Mucosa of stomach (tissue), 1 donor: ENCODE results near the gene STX7.

Experiments used
- H3K27me3 ChIP-seq: one replicate; pipeline ENCODE4 v1.7.0; 2013; ENCODE audit warnings: mild to moderate bottlenecking, low read length; ENCODE audit not compliant: control insufficient read depth, insufficient read depth
- H3K36me3 ChIP-seq: one replicate; pipeline ENCODE4 v1.7.0; 2013; ENCODE audit warnings: low read length; ENCODE audit not compliant: control insufficient read depth, insufficient read depth
- H3K4me1 ChIP-seq: one replicate; pipeline ENCODE4 v1.7.0; 2013; ENCODE audit warnings: mild to moderate bottlenecking, low read length; ENCODE audit not compliant: control insufficient read depth, insufficient read depth
- H3K4me3 ChIP-seq: one replicate; pipeline ENCODE4 v1.7.0; 2013; ENCODE audit warnings: low read length
- H3K9ac ChIP-seq: one replicate; pipeline ENCODE4 v1.7.0; 2013; ENCODE audit warnings: mild to moderate bottlenecking, low read length, moderate library complexity
- H3K9me3 ChIP-seq: one replicate; pipeline ENCODE4 v1.7.0; 2013; ENCODE audit warnings: mild to moderate bottlenecking, low read length, moderate library complexity; ENCODE audit not compliant: control insufficient read depth
- donor health status: Pancreatic carcinoma.

Gene STX7

DNA sequence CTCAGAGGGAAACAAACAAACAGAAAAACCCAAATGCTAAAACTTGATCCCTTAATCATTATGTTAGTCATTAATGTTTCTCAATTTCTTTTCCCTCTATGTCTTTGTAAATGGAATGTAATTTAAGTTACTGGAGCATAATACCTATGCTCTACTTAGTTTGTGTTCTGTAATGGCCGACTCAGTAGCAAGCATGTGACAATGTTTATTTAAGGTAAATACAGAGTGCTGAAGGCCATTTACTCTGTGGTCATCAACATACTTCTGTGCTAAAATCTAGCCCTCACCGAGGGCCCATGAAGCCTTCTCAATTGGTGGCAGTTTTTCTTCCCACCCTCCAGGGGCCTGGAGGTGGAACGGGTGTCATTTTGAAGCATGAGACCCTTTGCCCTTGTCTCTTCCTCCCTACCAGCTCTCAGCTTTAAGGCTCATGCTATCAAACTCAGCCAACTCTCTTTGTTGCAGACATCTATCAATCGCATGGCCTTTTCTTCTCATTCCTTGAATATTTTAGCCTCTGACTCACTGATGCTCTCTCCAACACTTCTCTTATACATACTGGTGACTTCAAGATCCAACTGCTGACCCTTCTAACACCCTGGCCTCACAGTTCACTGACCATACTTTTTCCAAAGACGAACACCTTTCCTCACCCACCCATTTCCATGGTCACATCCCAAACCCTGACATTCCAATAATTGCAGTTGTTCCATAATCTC is 48.2 kb downstream of the STX7 start:
- no peaks in the 10 kb centered on the region for H3K27me3 ChIP-seq
- H3K9ac ChIP-seq, result no peak overlapping the region
- no peaks in the 10 kb centered on the region for H3K9me3 ChIP-seq
- no peaks in the 10 kb centered on the region for H3K4me1 ChIP-seq
- no peak overlapping the region for H3K4me3 ChIP-seq
- H3K36me3 ChIP-seq, result no peaks in the 10 kb centered on the region

DNA sequence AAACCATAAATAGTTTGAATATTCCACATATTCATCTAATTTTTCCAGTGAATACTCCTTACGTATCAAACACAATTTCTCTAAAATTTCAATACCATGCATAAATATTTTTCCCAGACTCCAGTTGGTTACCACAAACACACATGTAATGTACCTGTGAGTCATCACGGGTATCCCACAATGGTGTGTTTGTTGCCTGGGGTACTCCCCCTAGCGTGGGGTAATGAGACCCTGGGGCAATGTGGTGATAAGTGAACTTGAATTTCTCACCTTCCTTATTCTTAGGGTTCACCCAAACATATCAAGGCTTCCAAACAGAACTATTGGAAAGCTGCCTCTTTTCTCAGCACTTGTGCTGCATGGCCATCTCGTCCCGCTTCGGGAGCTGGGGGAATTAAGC is 51.0 kb downstream of the STX7 start:
- no peaks in the 10 kb centered on the region for H3K36me3 ChIP-seq
- H3K9me3 ChIP-seq, result no peaks in the 10 kb centered on the region
- no peak overlapping the region for H3K4me3 ChIP-seq
- H3K4me1 ChIP-seq, result no peaks in the 10 kb centered on the region
- no peak overlapping the region for H3K9ac ChIP-seq
- no peaks in the 10 kb centered on the region for H3K27me3 ChIP-seq

DNA sequence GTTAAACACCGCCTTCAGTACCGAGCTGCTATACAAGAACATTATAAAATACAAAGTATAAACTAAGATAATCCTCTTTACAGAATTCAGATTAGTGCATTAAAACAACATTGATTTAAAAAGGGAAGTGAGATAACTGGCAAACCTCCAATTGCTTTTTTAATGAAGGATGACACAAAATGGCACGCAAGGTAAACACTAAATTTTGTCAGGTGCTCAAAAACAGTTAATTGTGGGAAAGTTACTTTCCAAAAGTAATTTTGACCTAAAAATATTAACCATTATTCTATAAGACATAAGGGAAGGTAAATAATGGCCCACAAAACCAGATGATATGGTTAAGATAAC is 53.3 kb downstream of the STX7 start:
- H3K4me3 ChIP-seq, result no peak overlapping the region
- H3K4me1 ChIP-seq, result no peaks in the 10 kb centered on the region
- no peaks in the 10 kb centered on the region for H3K36me3 ChIP-seq
- H3K27me3 ChIP-seq, result no peaks in the 10 kb centered on the region
- no peaks in the 10 kb centered on the region for H3K9me3 ChIP-seq
- H3K9ac ChIP-seq, result no peak overlapping the region

DNA sequence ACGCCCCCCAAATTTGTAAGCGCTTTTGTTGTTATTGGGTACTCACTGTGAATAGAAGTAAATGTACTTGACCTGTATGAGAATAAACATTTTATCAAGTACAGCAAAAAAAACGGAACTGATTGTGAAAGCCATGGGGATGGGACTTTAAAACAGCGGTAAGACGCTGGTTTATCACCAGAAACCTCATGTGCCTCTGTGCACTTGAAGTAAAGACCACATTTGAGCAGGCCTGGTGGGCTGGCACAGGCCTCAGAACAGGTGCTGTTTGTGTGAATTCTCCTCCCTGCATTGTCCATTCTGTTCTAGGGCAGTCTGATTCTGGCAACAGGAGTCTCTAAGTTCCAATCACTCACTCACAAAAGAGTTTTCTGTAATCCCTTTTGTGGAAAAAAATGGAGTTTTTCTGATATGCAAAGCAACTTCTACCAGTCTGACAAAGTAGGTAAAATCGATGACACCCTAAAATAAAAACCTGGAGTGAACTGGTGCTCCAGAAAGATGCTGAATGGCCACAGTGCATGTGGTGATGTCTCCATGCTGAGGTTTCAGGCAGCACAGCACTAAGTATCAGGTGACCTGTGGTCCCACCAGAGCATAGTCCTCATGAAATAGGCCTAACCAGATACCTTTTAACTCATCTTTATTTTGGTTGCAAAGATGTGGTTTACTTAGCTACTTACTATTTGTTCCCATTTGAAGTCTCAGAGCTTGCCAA is 53.9 kb downstream of the STX7 start:
- Histone ChIP-seq H3K36me3 (no peaks in the 10 kb centered on the region), H3K4me3 (no peak overlapping the region), H3K4me1 (no peaks in the 10 kb centered on the region), H3K27me3 (no peaks in the 10 kb centered on the region), H3K9me3 (no peaks in the 10 kb centered on the region), H3K9ac (no peak overlapping the region)

DNA sequence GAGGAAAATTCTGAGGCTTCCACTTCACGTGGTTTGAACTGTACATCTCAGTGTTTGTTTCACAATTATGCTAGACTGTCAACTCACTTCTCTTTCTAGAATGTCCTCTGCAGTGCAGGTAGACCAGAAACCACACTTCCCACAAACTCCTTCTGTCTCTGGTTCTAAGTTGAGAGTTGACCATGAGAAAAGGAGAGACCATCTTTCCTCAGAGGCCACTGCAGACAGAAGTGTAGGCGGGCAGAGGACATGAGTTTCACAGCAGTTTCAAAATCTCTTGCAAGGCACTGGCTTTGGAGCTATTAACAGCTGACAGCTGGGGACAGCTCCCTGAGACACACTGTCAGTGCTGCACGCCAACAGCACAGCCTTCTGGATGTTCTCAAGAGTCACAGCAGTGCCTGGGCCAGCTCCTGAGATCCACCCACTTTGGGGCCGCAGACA is 56.2 kb downstream of the STX7 start:
- Histone ChIP-seq H3K9me3 (no peaks in the 10 kb centered on the region), H3K4me1 (no peaks in the 10 kb centered on the region), H3K27me3 (no peaks in the 10 kb centered on the region), H3K36me3 (no peaks in the 10 kb centered on the region), H3K9ac (no peak overlapping the region), H3K4me3 (no peak overlapping the region)

DNA sequence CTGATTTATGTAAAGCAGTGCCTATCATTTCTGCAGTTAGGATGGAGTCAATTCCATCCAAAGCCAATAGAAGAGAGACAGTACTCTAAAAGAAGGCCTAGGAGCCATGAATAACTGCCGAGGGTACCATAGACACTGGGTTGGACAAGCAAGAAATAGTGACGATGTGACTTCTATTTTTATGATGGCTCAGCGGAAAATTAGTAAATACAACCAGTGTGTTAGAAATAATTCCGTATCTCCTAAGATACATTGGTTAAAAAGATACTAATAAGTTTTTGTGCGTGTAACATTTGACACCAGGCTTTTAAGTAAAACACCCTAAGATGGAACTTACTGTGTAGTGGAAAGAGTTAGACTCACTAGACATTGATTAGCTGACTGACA is 66.1 kb downstream of the STX7 start:
- Histone ChIP-seq H3K4me3 (no peak overlapping the region), H3K9ac (no peak overlapping the region)

DNA sequence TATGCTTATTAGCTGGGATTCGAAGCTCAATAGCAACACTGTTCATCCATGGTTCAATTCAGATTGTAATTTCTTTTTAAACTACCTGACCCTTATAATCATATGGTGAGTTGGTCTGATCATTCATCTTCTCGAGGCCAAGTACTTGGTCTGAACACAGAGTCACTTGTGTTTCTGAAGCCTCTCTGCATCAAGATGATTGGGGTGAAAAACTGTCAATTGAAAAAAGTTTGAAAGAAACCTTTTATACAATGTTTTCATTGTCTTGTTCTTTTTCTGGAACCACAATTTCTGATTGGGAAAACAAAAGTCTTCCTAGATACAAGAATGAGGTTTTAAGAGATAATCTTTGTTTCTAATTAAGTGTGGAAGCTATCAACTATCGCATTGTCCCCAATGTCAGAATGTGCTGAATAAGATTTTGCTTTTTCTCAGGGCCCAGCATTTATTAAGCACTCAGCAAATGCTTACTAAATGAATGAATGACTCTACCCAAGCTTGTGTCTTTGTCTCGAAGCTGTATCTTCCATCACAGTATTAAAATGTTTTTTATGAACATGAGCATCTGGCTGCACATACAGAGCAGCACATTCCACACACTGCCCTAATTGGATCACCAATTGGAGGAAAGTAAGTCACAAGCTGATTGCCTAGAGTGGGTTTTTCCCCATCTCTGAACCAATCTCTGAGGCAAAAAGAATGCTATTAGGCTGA is 66.6 kb downstream of the STX7 start:
- no peaks in the 10 kb centered on the region for H3K4me1 ChIP-seq
- H3K9me3 ChIP-seq, result no peaks in the 10 kb centered on the region
- H3K27me3 ChIP-seq, result no peaks in the 10 kb centered on the region
- H3K9ac ChIP-seq, result no peak overlapping the region
- H3K4me3 ChIP-seq, result no peak overlapping the region
- H3K36me3 ChIP-seq, result no peaks in the 10 kb centered on the region

More for the DNA sequence above, 66.1 kb downstream of the STX7 start:
- Histone ChIP-seq H3K36me3 (no peaks in the 10 kb centered on the region), H3K9me3 (no peaks in the 10 kb centered on the region), H3K27me3 (no peaks in the 10 kb centered on the region), H3K4me1 (no peaks in the 10 kb centered on the region)

DNA sequence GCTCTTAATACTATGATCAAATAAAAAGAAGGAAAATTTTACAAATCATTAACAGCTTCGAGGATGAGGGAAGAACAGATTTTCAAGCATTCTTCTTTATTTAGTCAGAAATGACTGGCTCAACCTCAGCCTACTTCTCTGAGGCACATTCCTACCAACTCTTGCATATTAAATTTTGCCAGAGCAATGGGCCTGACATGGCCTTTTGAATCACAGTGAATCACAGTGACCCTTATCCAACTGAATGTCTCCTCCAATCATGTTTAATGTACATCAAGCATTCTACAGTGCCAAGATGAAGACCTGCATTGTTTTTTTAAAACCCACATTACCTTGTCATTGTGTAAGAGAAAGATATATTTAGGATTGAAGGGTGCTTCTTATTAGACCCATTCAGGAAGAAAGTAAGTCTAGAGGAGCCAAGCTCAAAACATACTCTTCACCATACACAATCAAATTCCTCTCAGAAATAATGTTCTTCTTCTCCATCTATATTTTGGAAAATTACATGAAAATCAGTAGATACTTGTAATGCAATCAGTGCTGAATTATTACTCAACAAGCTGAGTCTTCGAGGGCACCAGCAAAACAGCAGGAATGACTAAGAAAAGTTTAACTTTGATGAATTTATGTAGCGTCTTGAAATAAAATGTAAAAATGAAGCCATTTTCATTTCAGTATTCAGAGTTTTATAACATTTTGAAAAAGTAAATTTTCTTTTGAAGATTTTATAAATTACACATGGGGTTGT is 67.5 kb downstream of the STX7 start:
- no peaks in the 10 kb centered on the region for H3K36me3 ChIP-seq
- H3K27me3 ChIP-seq, result no peaks in the 10 kb centered on the region
- H3K4me3 ChIP-seq, result no peak overlapping the region
- H3K9ac ChIP-seq, result no peak overlapping the region
- no peaks in the 10 kb centered on the region for H3K4me1 ChIP-seq
- no peaks in the 10 kb centered on the region for H3K9me3 ChIP-seq

DNA sequence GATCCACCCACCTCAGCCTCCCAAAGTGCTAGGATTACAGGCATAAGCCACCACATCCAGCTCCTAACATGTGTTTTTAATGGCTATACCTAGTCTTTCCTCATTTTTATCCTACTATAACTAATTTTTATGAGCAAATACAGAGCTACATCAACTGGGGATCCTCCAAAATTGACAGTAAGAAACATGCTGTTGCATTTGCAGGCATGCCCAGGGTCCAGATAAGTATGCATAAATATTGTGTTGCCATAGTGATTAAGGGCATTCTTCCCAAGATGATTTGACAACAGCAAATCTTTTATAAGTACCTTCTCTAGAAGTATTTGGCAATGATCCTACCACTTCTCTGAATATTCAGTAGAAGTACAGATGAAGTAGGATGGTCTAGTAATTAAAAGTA is 69.7 kb downstream of the STX7 start:
- Histone ChIP-seq H3K4me3 (no peak overlapping the region), H3K9me3 (no peaks in the 10 kb centered on the region), H3K9ac (no peak overlapping the region), H3K4me1 (no peaks in the 10 kb centered on the region), H3K27me3 (no peaks in the 10 kb centered on the region), H3K36me3 (no peaks in the 10 kb centered on the region)

DNA sequence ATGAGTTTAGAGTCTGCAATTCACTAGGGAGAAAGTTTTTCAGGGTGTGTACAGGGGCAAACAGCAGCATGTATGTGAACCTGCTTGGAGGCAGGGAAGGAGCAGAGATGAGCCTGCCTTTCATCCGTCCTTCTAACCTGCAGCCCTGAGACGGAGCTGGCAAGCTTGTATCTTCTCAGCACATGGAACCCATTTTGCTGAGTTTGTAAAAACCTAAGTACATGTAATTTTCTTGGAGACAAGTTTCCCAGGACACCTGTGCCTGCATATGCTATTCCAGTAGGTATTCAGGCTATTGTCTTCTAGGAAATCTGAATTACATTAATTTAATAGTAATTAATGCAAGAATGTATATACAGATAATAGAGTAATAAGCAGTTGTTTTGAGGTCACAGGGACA is 82.8 kb downstream of the STX7 start:
- no peak overlapping the region for H3K4me3 ChIP-seq
- H3K36me3 ChIP-seq, result no peaks in the 10 kb centered on the region
- no peaks in the 10 kb centered on the region for H3K9me3 ChIP-seq
- H3K9ac ChIP-seq, result no peak overlapping the region
- no peaks in the 10 kb centered on the region for H3K4me1 ChIP-seq
- no peaks in the 10 kb centered on the region for H3K27me3 ChIP-seq

DNA sequence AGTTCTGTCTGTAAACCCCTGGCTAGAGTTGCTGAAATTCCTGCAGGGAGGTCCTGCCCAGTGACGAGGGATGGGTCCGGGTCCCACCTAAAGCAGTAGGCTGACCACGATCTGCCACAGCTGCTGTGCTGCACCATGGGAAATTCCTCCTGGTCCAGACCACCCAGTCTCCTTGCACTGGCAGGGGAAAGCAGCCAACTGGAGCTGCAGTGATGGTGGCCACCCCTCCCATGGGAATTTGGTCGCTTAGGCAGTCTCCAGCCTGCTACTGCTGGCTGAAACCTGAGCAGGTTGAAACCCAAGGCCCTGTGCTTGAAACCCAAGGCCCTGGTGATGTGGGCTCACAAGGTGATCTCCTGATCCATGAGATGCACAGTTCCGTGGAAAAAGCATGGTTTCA is 87.7 kb downstream of the STX7 start:
- no peak overlapping the region for H3K4me3 ChIP-seq
- no peak overlapping the region for H3K9ac ChIP-seq
- no peaks in the 10 kb centered on the region for H3K4me1 ChIP-seq
- no peaks in the 10 kb centered on the region for H3K27me3 ChIP-seq
- no peaks in the 10 kb centered on the region for H3K9me3 ChIP-seq
- no peaks in the 10 kb centered on the region for H3K36me3 ChIP-seq

DNA sequence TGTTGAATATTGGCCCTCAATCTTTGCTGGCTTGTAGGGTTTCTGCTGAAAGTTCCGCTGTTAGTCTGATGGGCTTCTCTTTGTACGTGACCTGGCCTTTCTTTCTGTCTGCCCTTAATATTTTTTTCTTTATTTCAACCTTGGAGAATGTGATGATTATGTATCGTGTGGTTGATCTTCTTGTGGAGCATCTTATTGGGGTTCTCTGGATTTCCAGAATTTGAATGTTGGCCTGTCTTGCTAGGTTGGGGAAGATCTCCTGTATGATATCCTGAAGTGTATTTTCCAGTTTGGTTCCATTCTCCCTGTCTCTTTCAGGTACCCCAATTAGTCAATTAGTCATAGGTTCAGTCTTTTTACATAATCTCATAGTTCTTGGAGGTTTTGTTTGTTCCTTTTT is 89.1 kb downstream of the STX7 start:
- no peak overlapping the region for H3K9ac ChIP-seq
- no peaks in the 10 kb centered on the region for H3K36me3 ChIP-seq
- no peaks in the 10 kb centered on the region for H3K27me3 ChIP-seq
- H3K9me3 ChIP-seq, result no peaks in the 10 kb centered on the region
- no peak overlapping the region for H3K4me3 ChIP-seq
- no peaks in the 10 kb centered on the region for H3K4me1 ChIP-seq
